ENCODE results near the gene NFATC2.
"Not testable (repeated sequence)": the region's sequence is repeated elsewhere in the genome, so short reads cannot be mapped to it uniquely, and the experiment has no call there.

NFATC2 gene

DNA sequence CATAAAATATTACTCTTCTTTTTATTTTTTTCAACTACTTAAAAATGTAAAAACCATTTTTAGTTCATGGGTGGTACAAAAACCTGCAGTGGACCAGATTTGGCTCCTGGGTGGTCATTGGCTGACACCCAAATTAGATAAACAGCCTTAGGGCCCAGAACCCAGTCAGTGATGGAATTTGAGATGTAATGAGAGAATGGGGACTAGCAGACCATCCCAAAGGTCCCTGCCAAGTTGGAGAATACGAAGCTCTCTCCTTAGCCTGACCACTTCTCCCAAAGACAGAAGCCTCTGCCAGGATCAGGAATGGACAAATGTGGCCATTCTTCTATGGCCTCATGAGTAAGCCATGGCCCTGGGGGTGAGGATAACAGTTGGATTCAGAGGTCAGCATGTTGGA lies 194.7 kb downstream of the NFATC2 start:
- TF ChIP-seq, protein P1, sequence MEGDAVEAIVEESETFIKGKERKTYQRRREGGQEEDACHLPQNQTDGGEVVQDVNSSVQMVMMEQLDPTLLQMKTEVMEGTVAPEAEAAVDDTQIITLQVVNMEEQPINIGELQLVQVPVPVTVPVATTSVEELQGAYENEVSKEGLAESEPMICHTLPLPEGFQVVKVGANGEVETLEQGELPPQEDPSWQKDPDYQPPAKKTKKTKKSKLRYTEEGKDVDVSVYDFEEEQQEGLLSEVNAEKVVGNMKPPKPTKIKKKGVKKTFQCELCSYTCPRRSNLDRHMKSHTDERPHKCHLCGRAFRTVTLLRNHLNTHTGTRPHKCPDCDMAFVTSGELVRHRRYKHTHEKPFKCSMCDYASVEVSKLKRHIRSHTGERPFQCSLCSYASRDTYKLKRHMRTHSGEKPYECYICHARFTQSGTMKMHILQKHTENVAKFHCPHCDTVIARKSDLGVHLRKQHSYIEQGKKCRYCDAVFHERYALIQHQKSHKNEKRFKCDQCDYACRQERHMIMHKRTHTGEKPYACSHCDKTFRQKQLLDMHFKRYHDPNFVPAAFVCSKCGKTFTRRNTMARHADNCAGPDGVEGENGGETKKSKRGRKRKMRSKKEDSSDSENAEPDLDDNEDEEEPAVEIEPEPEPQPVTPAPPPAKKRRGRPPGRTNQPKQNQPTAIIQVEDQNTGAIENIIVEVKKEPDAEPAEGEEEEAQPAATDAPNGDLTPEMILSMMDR (IDR thresholded peaks at IDR 0.05; ENCODE audit: poor library complexity, severe bottlenecking), result no peak

DNA sequence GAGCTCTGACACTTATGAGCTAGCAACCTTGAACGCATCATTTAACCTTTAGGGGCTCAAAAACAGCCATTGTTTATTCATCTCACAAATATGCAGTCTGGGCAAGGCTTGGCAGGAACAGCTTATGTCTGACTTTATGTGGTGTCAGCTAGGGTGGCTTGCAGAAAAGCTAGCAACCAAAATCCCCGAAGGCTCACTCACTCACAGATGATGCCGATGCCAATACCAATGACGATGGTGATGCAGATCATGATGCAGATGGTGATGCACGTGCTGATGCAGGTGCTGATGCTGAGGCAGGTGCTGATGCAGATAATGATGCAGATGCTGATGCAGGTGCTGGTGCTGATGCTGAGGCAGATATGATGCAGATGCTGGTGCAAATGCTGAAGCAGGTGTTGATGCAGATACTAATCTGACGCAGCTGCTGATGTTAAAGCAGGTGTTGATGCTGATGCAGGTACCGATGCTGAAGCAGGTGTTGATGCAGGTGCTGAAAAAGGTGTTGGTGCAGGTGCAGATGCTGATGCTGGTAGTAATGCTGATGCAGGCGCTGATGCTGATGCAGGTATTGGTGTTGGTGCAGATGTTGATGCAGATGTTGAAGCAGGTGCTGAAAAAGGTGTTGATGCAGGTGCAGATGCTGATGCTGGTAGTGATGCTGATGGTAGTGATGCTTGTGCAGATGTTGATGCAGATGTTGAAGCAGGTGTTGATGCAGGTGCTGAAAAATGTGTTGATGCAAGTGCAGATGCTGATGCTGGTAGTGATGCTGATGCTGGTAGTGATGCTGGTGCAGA lies 195.6 kb downstream of the NFATC2 start:
- H3K9me3 ChIP-seq (ENCODE audit: severe bottlenecking), result peaks cover 7% of the 10 kb centered on the region
- ATAC-seq (ENCODE audit: low read depth), result peak; percentile 66
- DNase-seq (ENCODE audit: low spot score), result peak; percentile 93
- H3K4me3 ChIP-seq (ENCODE audit: severe bottlenecking), result no peak overlapping the region
- H3K27ac ChIP-seq (ENCODE audit: poor library complexity, severe bottlenecking), result peak overlapping the region; percentile 94
- H3K4me1 ChIP-seq (ENCODE audit: insufficient read depth, poor library complexity, severe bottlenecking), result peaks cover 29% of the 10 kb centered on the region
- TF ChIP-seq, protein P1 (IDR thresholded peaks at IDR 0.05; ENCODE audit: poor library complexity, severe bottlenecking), result no peak
- no peaks in the 10 kb centered on the region for H3K27me3 ChIP-seq (ENCODE audit: insufficient read depth, poor library complexity, severe bottlenecking)
- no peaks in the 10 kb centered on the region for H3K36me3 ChIP-seq (ENCODE audit: low read depth)

More for the DNA sequence above, 194.7 kb downstream of the NFATC2 start:
- peaks cover 7% of the 10 kb centered on the region for H3K9me3 ChIP-seq (ENCODE audit: severe bottlenecking)
- peak; percentile 49 for DNase-seq (ENCODE audit: low spot score)
- H3K4me1 ChIP-seq (ENCODE audit: insufficient read depth, poor library complexity, severe bottlenecking), result peaks cover 30% of the 10 kb centered on the region
- no peaks in the 10 kb centered on the region for H3K36me3 ChIP-seq (ENCODE audit: low read depth)
- no peak for ATAC-seq (ENCODE audit: low read depth)
- H3K27me3 ChIP-seq (ENCODE audit: insufficient read depth, poor library complexity, severe bottlenecking), result no peaks in the 10 kb centered on the region
- H3K4me3 ChIP-seq (ENCODE audit: severe bottlenecking), result no peak overlapping the region
- H3K27ac ChIP-seq (ENCODE audit: poor library complexity, severe bottlenecking), result no peak overlapping the region

DNA sequence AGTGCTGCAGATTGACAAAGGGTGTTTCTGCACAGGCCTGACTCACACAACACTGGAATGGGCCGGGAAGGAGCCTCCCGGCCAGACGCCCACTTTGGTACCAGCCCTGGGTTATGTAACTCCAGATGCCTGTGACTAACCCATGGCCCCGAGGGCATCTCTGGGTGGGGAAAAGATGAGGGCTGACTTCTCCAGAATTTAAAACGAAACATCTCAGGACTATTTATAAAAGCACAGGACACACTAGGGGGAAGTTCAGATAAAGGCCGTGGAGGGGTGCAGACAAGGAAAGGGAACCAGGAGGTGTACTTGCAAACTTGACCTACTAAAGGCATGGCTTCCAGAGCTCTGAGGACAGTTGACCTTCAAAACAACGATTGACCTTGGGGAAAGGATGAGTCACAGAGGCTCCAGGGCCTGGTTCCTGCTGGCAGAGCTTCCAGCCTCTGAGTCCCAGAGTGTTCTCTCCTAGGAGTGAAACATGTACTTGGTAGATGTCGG lies 196.9 kb downstream of the NFATC2 start:
- TF ChIP-seq, protein P1 (IDR thresholded peaks at IDR 0.05; ENCODE audit: poor library complexity, severe bottlenecking), result no peak
- peaks cover 17% of the 10 kb centered on the region for H3K4me1 ChIP-seq (ENCODE audit: insufficient read depth, poor library complexity, severe bottlenecking)
- ATAC-seq (ENCODE audit: low read depth) (peak; percentile 91), DNase-seq (ENCODE audit: low spot score) (peak; percentile 99)
- no peaks in the 10 kb centered on the region for H3K36me3 ChIP-seq (ENCODE audit: low read depth)
- peak overlapping the region; percentile 94 for H3K27ac ChIP-seq (ENCODE audit: poor library complexity, severe bottlenecking)
- no peaks in the 10 kb centered on the region for H3K27me3 ChIP-seq (ENCODE audit: insufficient read depth, poor library complexity, severe bottlenecking)
- peaks cover 7% of the 10 kb centered on the region for H3K9me3 ChIP-seq (ENCODE audit: severe bottlenecking)
- H3K4me3 ChIP-seq (ENCODE audit: severe bottlenecking), result no peak overlapping the region

DNA sequence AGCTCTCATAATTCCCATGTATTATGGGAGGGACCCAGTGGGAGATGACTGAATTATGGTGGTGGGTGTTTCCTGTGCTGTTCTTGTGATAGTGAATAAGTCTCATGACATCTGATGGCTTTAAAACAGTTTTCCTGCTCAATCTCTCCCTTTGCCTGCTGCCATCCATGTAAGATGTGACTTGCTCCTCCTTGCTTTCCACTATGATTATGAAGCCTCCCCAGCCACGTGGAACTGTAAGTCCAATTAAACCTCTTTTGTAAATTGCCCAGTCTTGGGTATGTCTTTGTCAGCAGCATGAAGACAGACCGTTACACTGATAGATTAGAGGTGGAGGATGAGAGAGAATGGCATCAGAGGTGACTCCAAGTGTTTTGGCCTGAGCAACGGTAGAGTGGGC lies 198.7 kb downstream of the NFATC2 start:
- not testable (repeated sequence) for H3K36me3 ChIP-seq (ENCODE audit: low read depth); H3K27me3 ChIP-seq (ENCODE audit: insufficient read depth, poor library complexity, severe bottlenecking); H3K27ac ChIP-seq (ENCODE audit: poor library complexity, severe bottlenecking); H3K4me3 ChIP-seq (ENCODE audit: severe bottlenecking); DNase-seq (ENCODE audit: low spot score); H3K9me3 ChIP-seq (ENCODE audit: severe bottlenecking); ATAC-seq (ENCODE audit: low read depth)
- peaks cover 21% of the 10 kb centered on the region for H3K4me1 ChIP-seq (ENCODE audit: insufficient read depth, poor library complexity, severe bottlenecking)

DNA sequence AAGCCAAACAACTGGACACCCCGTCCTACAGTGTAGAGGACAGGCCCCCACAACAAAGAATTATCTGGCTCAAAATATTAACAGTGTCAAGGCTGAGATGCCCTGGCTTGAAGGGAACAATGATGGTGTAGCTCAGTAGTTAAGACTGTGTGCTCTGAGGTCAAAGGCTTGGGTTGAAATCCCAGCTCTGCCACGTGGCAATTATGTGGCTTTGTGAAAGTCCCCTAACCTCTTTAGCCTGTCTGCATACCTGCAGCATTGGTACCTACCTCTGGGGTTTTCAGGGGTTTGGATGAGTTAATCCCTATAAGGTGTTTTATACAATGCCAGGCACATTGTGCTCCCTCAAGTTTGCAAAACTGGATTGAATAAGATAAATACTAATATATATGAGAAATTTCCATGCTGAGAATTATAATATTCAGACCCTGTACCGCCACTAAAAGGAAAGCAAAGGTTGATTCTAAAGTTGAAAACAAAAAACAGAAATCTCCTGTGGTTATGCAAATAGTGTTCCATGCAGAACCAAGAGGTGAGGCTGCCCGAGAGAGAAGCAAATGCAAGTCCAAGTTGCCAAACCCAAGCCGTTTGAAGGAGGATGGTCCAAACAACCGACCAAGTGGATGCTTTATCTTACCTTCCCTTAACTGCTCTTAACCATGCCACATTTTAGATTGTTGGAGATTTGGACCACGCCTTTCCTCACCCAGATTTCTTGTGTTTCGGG lies 199.8 kb downstream of the NFATC2 start:
- ATAC-seq (ENCODE audit: low read depth) (no peak), DNase-seq (ENCODE audit: low spot score) (no peak)
- Histone ChIP-seq H3K36me3 (ENCODE audit: low read depth) (no peaks in the 10 kb centered on the region), H3K9me3 (ENCODE audit: severe bottlenecking) (peaks cover 7% of the 10 kb centered on the region), H3K4me1 (ENCODE audit: insufficient read depth, poor library complexity, severe bottlenecking) (peaks cover 30% of the 10 kb centered on the region), H3K27me3 (ENCODE audit: insufficient read depth, poor library complexity, severe bottlenecking) (no peaks in the 10 kb centered on the region), H3K27ac (ENCODE audit: poor library complexity, severe bottlenecking) (no peak overlapping the region), H3K4me3 (ENCODE audit: severe bottlenecking) (no peak overlapping the region)
- TF ChIP-seq, protein P1 (IDR thresholded peaks at IDR 0.05; ENCODE audit: poor library complexity, severe bottlenecking), result no peak

Measured in RWPE2 (cell line).